Activated B cell treated with CpG ODN at 0.5 μM for 24 hours (primary cell): ENCODE measurements around the gene JAG1. TPM values are rescaled to one million over a fixed set of nuclear protein-coding genes. Genes with fewer than 3 reads are reported as not detected.

ENCODE experiments used
- ATAC-seq: fragments of 200-7000 bp; cut with Tn5 transposase; one replicate; pipeline ENCODE4 v1.10.0; 2021; ENCODE audit warnings: low read depth, mild to moderate bottlenecking, moderate library complexity
- CTCF ChIA-PET: fragments of 350-600 bp; sonication (Branson Sonifier 250); formaldehyde crosslinking; loops from one replicate; lab custom pipeline; 2021; ENCODE audit warnings: antibody characterized with exemption; lab: Charles Lee
- POLR2A ChIA-PET: fragments of 350-600 bp; sonication (Branson Sonifier 250); formaldehyde crosslinking; loops from one replicate; lab custom pipeline; 2021; ENCODE audit warnings: antibody characterized with exemption; lab: Charles Lee
- DNase-seq: peaks from one replicate; pipeline ENCODE4 v3.0.0; 2022
- H3K27ac Mint-ChIP-seq: one replicate; pipeline ENCODE4 v1.8.0; 2020; ENCODE audit warnings: mixed read lengths
- H3K27me3 Mint-ChIP-seq: one replicate; pipeline ENCODE4 v1.8.0; 2021; ENCODE audit warnings: mixed read lengths
- H3K36me3 Mint-ChIP-seq: one replicate; pipeline ENCODE4 v1.8.0; 2021; ENCODE audit warnings: low read depth, mixed read lengths
- H3K4me1 Mint-ChIP-seq: one replicate; pipeline ENCODE4 v1.8.0; 2021; ENCODE audit warnings: mixed read lengths
- H3K4me3 Mint-ChIP-seq: one replicate; pipeline ENCODE4 v1.8.0; 2020; ENCODE audit warnings: mild to moderate bottlenecking, mixed read lengths
- H3K9me3 Mint-ChIP-seq: one replicate; pipeline ENCODE4 v1.8.0; 2020; ENCODE audit warnings: mixed read lengths
- CTCF ChIP-seq: fragments of 200-600 bp; IDR thresholded peaks from one replicate; pipeline ENCODE4 v1.8.0; 2022; ENCODE audit warnings: antibody characterized with exemption, mild to moderate bottlenecking
- intact Hi-C: fragments of 100-400 bp; cut with micrococcal nuclease; formaldehyde crosslinking; loops from one replicate; pipeline ENCODE4 v1.15.1; 2024
- total RNA-seq: library from RNA; stranded (reverse); gene quantifications from 2 replicates; pipeline ENCODE4 v1.2.3, GENCODE V29; 2022

JAG1 gene
- total RNA-seq, 1 donor from 2014 or later: not detected

- POLR2A ChIA-PET: no interaction called here
Measured at GRCh38 chr20:10713161-10713560, 39.4 kb upstream of the JAG1 start.

DNA sequence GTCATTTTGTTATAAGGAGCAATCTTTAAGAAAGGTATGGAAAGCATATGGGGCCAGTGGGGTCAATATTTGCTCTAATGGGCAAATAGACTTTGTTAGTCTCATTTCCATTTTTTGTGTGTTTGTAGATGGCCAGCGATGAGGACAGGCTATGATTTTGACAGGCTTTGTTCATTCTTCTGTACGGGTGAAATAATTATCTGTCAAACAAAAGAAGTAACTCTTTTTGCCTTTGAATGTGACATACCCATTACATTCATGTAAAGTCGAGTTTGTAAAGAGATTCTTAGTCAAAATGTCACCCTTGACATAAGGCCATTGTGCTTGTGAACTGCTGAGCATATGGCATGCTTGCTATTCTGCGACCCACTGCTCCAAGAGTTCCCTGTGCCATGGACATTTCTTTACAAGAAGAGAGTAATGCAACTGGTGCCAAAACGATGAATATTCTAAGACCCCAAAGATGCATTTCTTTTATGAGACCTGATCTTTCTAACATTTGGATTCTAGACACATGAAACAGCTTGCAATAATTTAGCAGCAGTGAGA, 38.2 kb upstream of the JAG1 start:
- H3K27ac Mint-ChIP-seq: no peak overlapping the region
- intact Hi-C loops: no loop called here
- ChIA-PET POLR2A (no interaction called here), CTCF (no interaction called here)
- TF ChIP-seq CTCF: no peak
- no peak overlapping the region for H3K4me3 Mint-ChIP-seq
- no peaks in the 10 kb centered on the region for H3K9me3 Mint-ChIP-seq
- no peaks in the 10 kb centered on the region for H3K36me3 Mint-ChIP-seq
- H3K4me1 Mint-ChIP-seq: no peaks in the 10 kb centered on the region
- ATAC-seq (no peak), DNase-seq (no peak)
- no peaks in the 10 kb centered on the region for H3K27me3 Mint-ChIP-seq

More at GRCh38 chr20:10713161-10713560, 39.4 kb upstream of the JAG1 start:
- Mint-ChIP-seq H3K4me1 (no peaks in the 10 kb centered on the region), H3K4me3 (no peak overlapping the region), H3K9me3 (no peaks in the 10 kb centered on the region), H3K36me3 (no peaks in the 10 kb centered on the region), H3K27ac (no peak overlapping the region), H3K27me3 (no peaks in the 10 kb centered on the region)
- no peak for TF ChIP-seq CTCF
- intact Hi-C loops: no loop called here
- ATAC-seq (no peak), DNase-seq (no peak)
- CTCF ChIA-PET: interaction anchor here (0.6 kb wide), 1 partner anchor 53 kb away, joined by 3 read pairs; no protein-coding TSS in a partner anchor

DNA sequence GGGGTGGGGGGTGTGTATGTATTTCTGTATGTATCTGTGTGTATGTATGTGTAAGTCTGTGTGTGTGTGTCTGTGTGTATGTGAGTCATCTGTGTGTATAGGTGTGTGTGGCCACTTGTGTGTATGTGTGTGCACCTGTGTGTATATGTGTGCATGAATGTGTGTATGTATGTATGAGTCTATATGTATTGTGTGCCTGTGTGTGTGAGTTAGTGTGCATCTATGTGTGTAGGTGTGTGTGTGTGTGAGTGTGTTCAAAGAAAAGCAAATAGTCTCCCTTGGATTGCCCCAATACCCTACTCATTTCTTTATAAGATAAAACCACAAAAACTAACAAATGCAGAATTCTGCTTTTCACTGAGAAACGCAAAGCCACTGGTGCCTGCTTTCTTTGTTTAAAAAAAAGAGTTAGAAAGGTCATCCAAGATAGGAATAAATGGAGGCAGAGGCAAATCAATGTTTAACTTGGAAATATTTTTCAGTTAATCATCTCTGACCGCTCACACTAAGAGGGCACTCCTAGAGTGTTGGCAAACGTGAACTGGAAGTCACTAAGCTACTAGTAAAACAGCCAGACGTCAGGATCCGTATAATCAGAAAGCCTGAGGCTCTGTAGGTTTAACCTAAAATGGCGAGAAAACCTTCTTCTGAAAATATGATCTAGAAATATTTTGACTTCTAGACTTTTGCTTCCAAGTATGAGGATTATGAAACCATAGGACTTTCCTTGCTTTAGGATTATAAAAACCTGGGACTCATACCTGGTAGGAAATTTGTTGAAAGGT, 37.4 kb upstream of the JAG1 start:
- no peak overlapping the region for H3K27ac Mint-ChIP-seq
- DNase-seq: no peak
- ATAC-seq: no peak
- H3K27me3 Mint-ChIP-seq: no peaks in the 10 kb centered on the region
- no peaks in the 10 kb centered on the region for H3K4me1 Mint-ChIP-seq
- POLR2A ChIA-PET: no interaction called here
- H3K9me3 Mint-ChIP-seq: no peaks in the 10 kb centered on the region
- H3K36me3 Mint-ChIP-seq: no peaks in the 10 kb centered on the region
- H3K4me3 Mint-ChIP-seq: no peak overlapping the region
- CTCF ChIA-PET: no interaction called here
- no peak for TF ChIP-seq CTCF
- intact Hi-C loops: no loop called here

- no peaks in the 10 kb centered on the region for H3K9me3 Mint-ChIP-seq
- TF ChIP-seq CTCF: no peak
- no peaks in the 10 kb centered on the region for H3K27me3 Mint-ChIP-seq
- no peak overlapping the region for H3K27ac Mint-ChIP-seq
- H3K4me3 Mint-ChIP-seq: no peak overlapping the region
- H3K4me1 Mint-ChIP-seq: no peaks in the 10 kb centered on the region
- H3K36me3 Mint-ChIP-seq: no peaks in the 10 kb centered on the region
- DNase-seq: no peak
- intact Hi-C loops: no loop called here
- CTCF ChIA-PET: no interaction called here
- POLR2A ChIA-PET: no interaction called here
- no peak for ATAC-seq
Measured at GRCh38 chr20:10709916-10710315, 36.1 kb upstream of the JAG1 start.

DNA sequence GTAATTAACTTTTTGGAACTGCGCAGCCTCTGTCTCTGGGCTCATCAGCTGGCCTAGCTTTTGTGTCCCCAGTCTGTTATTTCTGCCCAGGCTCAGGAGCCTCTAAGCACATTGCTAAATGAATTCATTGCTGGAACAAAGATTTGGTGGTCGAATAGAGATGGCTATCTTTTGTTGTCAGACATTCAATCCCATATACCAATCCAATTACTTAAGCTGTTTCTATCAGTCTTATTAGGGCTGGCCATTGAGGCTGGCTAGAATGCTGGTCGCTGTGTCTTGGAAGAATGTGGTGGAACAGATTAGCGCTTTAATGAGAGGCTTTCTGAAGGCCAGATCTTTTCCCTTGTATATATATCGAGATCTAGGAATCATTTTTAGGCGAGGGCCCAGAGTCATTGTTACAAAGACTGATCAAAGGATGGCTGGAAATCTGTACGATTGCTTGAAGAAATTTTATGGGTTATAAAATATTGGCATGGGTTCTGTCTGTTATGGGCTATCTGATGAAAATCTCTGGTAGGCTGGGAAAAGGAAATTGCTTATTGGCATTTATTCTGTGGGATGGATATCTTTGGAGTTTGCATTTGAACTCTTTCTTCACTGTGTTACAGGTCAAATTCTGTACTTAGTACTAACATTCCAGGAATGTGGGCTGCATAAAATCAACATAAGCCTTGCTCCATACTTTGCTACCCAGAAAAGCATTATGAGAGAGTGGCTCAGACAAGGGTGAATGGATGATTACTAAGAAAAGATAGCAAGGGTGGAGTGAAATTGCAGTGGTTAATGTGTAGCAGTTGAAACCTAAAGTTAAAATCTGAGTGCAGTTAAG, 34.8 kb upstream of the JAG1 start:
- ATAC-seq: no peak
- intact Hi-C loops: no loop called here
- Mint-ChIP-seq H3K27me3 (no peaks in the 10 kb centered on the region), H3K4me1 (no peaks in the 10 kb centered on the region), H3K36me3 (no peaks in the 10 kb centered on the region), H3K9me3 (no peaks in the 10 kb centered on the region), H3K4me3 (no peak overlapping the region), H3K27ac (no peak overlapping the region)
- no peak for DNase-seq
- ChIA-PET POLR2A (no interaction called here), CTCF (no interaction called here)
- TF ChIP-seq CTCF: no peak
